ENCODE results near the gene MXD1.

The MXD1 gene

DNA sequence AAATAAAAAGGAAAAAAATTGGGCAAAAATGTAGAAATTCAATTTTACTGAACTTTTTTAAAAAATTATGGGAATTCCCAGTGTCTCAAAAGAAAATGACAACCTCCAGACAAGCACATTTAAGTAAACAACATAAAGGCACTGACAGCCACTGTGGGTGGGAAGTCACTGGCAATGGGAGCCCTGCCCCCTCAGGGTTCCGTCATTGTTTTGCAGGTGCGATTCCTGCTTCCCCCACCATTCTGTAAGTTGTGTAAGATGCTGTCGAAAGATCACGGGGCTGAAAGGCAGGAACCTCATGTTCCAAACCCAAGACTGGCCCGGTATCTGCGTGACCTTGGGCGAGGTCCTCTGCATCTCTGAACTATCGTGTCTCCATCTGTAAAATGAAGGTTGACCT lies 62.3 kb downstream of the MXD1 start:
- no peak for DNase-seq (ENCODE audit: low read depth)

DNA sequence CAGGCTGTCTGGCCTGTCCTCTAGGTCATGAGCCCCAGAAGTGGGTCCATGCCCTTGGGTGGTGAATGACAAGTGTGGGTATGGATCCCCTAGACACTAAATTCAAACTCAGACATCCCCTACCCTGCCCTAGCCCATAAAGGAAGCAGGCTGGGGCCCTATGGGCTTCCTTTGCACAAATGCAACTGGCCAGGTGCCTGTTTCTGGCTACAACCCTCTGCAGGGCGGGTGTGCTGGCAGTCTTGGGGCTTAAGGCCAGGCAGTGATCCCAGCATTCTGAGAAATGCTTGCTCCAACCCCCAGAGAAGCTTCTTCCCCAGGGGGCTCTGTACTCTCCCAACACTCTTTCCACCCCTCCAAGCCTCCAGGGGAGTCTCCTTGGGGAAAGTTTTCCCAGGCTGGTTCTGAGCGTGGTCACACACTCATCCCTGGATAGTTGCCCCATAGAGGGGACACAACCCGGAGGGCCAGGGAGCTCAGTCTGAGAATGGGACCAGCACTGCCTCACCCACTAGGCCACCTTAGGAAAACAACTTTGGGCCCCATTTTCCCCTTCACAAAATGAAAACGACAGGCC lies 63.1 kb downstream of the MXD1 start:
- no peak for DNase-seq (ENCODE audit: low read depth)

DNA sequence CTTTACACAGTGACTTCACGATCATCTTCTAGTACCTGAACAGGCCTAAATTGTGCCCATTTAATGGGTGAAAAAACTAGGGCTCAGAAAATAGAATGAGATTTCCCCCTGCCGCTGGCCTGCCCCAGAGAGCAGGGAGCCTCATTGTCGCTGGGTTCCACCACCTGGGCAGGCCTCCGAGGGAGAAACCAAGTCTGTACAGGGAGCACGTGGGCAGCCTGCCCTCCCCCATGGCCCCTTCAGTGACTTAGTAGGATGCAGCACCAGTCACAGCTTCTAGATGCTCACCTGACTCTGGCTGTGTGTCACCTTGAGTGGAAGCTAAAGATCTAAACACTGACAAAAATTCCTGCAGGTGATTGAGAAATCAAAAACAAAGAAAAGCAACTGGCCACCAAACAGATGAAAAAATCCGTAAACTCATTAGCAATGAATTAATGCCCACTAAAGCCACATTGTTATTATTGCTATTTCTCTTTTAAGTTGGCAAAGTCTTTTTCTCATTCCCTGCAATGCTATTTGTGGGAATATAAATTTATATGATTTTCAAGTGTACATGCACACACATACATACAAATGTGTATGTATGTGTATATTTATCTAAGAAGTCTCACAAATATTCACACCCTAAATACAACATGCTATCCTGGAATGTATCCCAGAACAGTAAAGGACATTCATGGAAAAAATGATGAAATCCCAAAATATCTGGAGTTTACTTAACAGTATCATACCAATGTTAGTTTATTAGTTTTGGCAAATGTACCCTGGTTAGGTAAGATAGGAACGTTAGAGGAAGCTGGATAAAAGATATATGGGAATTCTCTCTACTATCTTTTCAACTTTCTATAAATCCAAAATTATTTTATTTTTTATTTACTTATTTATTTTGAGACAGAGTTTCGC lies 65.2 kb downstream of the MXD1 start:
- peak; percentile 67 for DNase-seq (ENCODE audit: low read depth)

DNA sequence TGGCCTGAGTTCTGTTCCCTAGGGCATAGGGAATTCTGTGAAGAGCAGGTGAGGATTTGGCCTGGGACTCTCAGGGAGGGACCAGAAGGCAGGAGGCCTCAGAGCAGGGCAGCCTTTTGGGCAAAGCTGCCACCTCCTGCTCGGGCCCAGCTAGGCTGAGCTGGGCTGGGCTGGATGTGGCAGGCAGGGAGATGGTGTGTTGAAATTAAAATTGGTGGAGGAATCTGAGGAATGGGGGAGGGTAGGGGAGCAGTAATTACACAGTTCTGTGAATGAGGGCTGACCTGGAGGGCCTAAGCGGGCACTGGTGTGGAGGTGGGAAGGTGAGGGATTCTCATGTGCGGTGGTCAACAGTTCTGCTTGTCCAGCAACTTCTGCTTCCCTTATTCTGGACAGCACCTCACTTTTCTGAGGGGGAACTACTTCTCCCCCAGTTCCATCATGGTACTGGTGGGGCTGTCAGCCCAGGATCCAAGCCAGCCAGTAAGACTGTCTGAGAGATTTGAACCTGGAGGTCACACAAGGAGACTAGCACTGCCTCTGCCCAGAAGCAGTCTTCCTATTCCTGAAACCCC lies 68.6 kb downstream of the MXD1 start:
- no peak for DNase-seq (ENCODE audit: low read depth)

DNA sequence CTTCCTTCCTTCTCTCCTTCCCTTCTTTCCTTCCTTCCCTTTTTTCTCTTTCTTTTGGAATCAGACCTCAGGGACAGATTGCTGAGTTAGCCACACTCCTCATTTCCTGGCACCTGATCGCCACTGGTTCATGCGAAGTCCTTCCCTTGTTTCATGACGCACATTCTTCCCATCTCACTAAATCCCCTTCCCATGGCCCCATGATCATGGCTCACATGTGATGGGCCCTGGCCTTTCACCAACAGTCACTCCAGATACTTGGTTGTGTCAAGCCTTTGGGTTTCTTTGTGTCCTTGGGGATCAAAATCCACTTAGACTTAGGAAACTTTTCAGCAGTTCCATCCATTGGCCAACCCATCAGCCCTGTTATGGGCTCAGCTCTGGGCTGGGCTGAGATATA lies 70.3 kb downstream of the MXD1 start:
- no peak for DNase-seq (ENCODE audit: low read depth)

DNA sequence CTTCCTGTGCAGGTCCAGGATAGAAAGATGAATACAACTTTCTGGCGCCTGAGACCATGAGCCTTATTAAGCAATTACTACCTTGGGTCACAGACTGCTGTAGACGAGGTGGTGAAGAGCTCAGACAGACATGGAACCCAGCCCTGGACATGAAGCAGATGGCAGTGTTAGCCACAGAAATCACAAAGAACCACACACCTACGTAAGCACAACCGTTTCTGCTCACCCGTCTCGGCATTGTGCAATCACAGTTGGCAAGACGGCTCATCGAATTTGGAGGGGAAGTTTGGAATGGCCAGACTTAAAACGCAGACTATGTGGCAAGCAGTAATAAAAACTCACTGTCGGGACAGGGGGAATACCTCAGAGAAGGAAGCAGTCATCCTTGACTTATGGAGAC lies 70.8 kb downstream of the MXD1 start:
- DNase-seq (ENCODE audit: low read depth) = no peak

DNA sequence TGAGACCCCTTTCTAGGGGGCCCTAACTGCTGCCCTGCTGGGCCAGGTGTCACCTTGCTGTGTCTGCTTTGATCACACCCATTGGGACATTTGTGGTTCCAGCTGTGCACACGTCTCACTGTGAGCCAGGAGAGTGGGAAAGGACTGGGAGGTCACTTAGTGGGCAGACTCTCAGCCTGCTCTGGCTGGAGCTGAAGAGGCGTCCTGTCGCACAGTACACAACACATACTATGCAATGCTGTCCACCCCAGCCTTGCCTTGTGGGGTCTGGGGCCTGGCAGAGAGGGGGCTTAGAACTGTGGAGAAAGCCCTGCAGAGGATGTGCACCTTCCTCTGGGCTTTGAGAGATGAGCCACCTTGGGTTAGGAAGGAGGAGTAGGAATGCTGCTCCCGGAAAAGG lies 71.8 kb downstream of the MXD1 start:
- DNase-seq (ENCODE audit: low read depth) = no peak

DNA sequence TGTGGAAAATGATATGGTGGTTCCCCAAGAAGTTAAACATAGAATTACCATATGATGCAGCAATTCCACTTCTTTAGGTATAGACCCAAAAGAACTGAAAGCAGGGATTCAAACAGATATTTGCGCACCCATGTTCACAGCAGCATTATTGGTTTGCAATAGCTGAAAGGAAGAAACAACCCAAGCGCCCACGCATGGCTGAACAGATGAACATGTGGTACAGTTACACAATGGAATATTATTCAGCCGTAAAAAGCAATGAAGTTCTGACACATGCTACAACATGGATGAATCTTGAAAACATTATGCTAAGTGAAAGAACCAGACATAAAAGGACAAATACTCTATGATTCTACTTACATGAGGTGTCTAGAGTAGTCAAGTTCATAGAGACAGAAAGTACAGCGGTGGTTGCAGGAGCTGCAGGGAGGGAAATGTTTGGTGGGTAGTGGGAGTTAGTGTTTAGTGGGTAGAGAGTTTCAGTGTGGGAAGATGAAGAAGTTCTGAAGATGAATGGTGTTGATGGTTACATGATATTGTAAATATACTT lies 73.3 kb downstream of the MXD1 start:
- no peak for DNase-seq (ENCODE audit: low read depth)

DNA sequence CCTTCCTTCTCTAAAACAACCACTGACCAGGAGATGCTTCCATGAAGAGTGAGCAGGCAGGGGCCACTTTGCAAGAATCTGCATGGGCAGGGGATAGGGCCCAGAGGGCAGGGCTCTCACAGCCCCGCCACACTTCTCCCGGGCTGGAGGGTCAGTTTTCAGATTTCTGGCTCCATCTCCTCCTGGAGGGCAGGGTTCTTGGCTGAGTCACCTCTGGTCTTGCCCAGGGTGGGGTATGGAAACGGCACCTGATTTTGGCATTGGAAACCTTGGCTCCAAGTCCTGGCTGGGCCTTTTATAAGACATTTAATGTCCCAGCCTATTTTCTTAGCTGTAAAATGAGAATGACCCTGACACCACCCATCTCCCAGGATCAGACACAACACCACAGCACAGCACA lies 74.1 kb downstream of the MXD1 start:
- DNase-seq (ENCODE audit: low read depth) = no peak

DNA sequence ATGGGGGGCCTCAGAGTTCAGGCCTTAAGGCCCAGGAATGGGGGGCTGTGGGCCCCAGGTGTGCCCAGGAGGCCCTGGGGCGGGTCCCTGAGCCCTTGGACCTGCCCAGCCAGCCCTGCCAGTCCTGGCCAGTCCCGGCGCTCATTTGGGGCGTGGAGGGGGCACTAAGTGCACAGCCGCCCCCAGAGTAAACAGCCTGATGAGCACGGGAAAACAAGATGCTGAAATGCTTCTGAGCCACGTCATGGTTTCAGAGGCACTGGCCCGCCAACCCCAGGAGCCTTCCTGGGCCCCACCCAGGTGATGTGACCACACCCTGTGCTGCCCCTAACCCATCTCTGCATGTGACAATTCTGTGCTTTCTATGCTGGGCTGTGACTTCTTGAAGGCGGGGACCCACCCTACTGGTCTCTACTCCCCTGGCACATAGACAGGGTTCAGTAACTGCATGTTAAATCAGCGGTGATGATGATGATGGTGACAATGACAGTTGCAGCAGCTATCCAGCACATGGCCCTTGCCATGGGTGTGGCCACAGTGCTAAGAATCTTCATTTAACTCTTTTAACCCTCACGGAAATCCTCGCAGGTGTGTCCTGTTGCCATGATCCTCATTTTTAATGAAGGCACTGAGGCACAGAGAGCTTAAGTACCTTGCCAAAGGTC lies 74.7 kb downstream of the MXD1 start:
- DNase-seq (ENCODE audit: low read depth) = no peak
